GM13976 (cell line): ENCODE results near the gene NREP.

Experiments
- DNase-seq: peaks from one replicate; pipeline ENCODE4 v3.0.0; 2012; ENCODE audit warnings: low spot score
- CTCF ChIP-seq: IDR thresholded peaks from 2 replicates; pipeline ENCODE4 v1.5.1; 2012; ENCODE audit warnings: borderline replicate concordance, mild to moderate bottlenecking; ENCODE audit not compliant: insufficient read depth; ENCODE audit errors: extremely low read depth, missing control alignments, control extremely low read depth
- in situ Hi-C: fragments of 300-500 bp; cut with MboI; formaldehyde crosslinking; loops from one replicate; pipeline ENCODE4 v1.12.0; 2022; ENCODE audit warnings: low sequenced_read_pairs, mixed read lengths, inconsistent platforms; ENCODE audit not compliant: unreplicated experiment

NREP gene

GRCh38 chr5:111792471-111793058 lies 35.6 kb upstream of the NREP start:
- TF ChIP-seq CTCF, result no peak
- no peak for DNase-seq
- in situ Hi-C loops, result no loop called here

GRCh38 chr5:111790295-111790694 lies 33.3 kb upstream of the NREP start:
- no peak for DNase-seq
- in situ Hi-C loops, result no loop called here
- no peak for TF ChIP-seq CTCF

GRCh38 chr5:111787006-111787405 lies 30.0 kb upstream of the NREP start:
- no peak for DNase-seq
- no peak for TF ChIP-seq CTCF
- in situ Hi-C loops, result no loop called here

GRCh38 chr5:111784491-111785181 lies 27.6 kb upstream of the NREP start:
- no peak for DNase-seq

GRCh38 chr5:111783537-111783936 lies 26.5 kb upstream of the NREP start:
- in situ Hi-C loops, result no loop called here
- TF ChIP-seq CTCF, result no peak

More at GRCh38 chr5:111784491-111785181, 27.6 kb upstream of the NREP start:
- in situ Hi-C loops, result no loop called here
- TF ChIP-seq CTCF, result no peak

GRCh38 chr5:111782216-111782615 lies 25.2 kb upstream of the NREP start:
- DNase-seq, result no peak
- no peak for TF ChIP-seq CTCF
- in situ Hi-C loops, result no loop called here

More at GRCh38 chr5:111783537-111783936, 26.5 kb upstream of the NREP start:
- DNase-seq, result no peak
